ENCODE measurements around the gene LILRB1.
"Not testable (repeated sequence)": the region's sequence is repeated elsewhere in the genome, so short reads cannot be mapped to it uniquely, and the experiment has no call there.

Gene LILRB1

GRCh38 chr19:54616057-54616456 lies 14.2 kb upstream of the LILRB1 start:
- DNase-seq (ENCODE audit: insufficient read length, low spot score) (no peak), FAIRE-seq (no peak)
- TF ChIP-seq CTCF (IDR thresholded peaks at IDR 0.05; ENCODE audit: insufficient read depth, missing control alignments) = no peak

- TF ChIP-seq CTCF (IDR thresholded peaks at IDR 0.05; ENCODE audit: insufficient read depth, missing control alignments) = no peak
- FAIRE-seq (no peak), DNase-seq (ENCODE audit: insufficient read length, low spot score) (no peak)
Measured at GRCh38 chr19:54616821-54617560, 13.3 kb upstream of the LILRB1 start.

GRCh38 chr19:54620464-54620863 lies 9.8 kb upstream of the LILRB1 start:
- DNase-seq (ENCODE audit: insufficient read length, low spot score) = no peak
- TF ChIP-seq CTCF (IDR thresholded peaks at IDR 0.05; ENCODE audit: insufficient read depth, missing control alignments) = no peak
- no peak for FAIRE-seq

- TF ChIP-seq CTCF (IDR thresholded peaks at IDR 0.05; ENCODE audit: insufficient read depth, missing control alignments) = no peak
- no peak for DNase-seq (ENCODE audit: insufficient read length, low spot score)
- no peak for FAIRE-seq
Measured at GRCh38 chr19:54622431-54622830, 7.9 kb upstream of the LILRB1 start.

GRCh38 chr19:54624234-54624633 lies 6.0 kb upstream of the LILRB1 start:
- not testable (repeated sequence) for FAIRE-seq; DNase-seq (ENCODE audit: insufficient read length, low spot score)

GRCh38 chr19:54624934-54625730 lies 5.2 kb upstream of the LILRB1 start:
- DNase-seq (ENCODE audit: insufficient read length, low spot score); FAIRE-seq: not testable (repeated sequence)

- FAIRE-seq (no peak), DNase-seq (ENCODE audit: insufficient read length, low spot score) (no peak)
- no peak for TF ChIP-seq CTCF (IDR thresholded peaks at IDR 0.05; ENCODE audit: insufficient read depth, missing control alignments)
Measured at GRCh38 chr19:54626757-54627156, 3.5 kb upstream of the LILRB1 start.

- not testable (repeated sequence) for FAIRE-seq; DNase-seq (ENCODE audit: insufficient read length, low spot score)
Measured at GRCh38 chr19:54627912-54628311, 2.4 kb upstream of the LILRB1 start.
